HPDE6-E6E7 (cell line): Measurements from ENCODE around the gene NDUFB10.
"Not testable (repeated sequence)": the region's sequence is repeated elsewhere in the genome, so short reads cannot be mapped to it uniquely, and the experiment has no call there.

ENCODE experiments used
- DNase-seq: peaks from one replicate; pipeline ENCODE4 v3.0.0; 2011; ENCODE audit warnings: missing footprints; ENCODE audit errors: extremely low spot score

NDUFB10 gene

GRCh38 chr16:1946495-1947368 is 12.6 kb upstream of the NDUFB10 start:
- DNase-seq = no peak

GRCh38 chr16:1947369-1947670 is 12.0 kb upstream of the NDUFB10 start:
- DNase-seq = no peak

GRCh38 chr16:1949507-1949906 is 9.8 kb upstream of the NDUFB10 start:
- no peak for DNase-seq

GRCh38 chr16:1950047-1950446 is 9.3 kb upstream of the NDUFB10 start:
- DNase-seq = no peak

- DNase-seq = no peak
Observed at GRCh38 chr16:1950559-1950958, 8.8 kb upstream of the NDUFB10 start.

GRCh38 chr16:1953734-1954133 is 5.6 kb upstream of the NDUFB10 start:
- no peak for DNase-seq

- not testable (repeated sequence) for DNase-seq
Observed at GRCh38 chr16:1957434-1958142, 1.8 kb upstream of the NDUFB10 start.

- not testable (repeated sequence) for DNase-seq
Observed at GRCh38 chr16:1958143-1958491, 1.2 kb upstream of the NDUFB10 start.

GRCh38 chr16:1958715-1959268 is 546 bp upstream of the NDUFB10 start:
- DNase-seq = no peak

- no peak for DNase-seq
Observed at GRCh38 chr16:1960665-1961630, 1.6 kb downstream of the NDUFB10 start.

GRCh38 chr16:1961651-1962067 is 2.3 kb downstream of the NDUFB10 start:
- no peak for DNase-seq

- DNase-seq = not testable (repeated sequence)
Observed at GRCh38 chr16:1962161-1963153, 3.1 kb downstream of the NDUFB10 start.

- no peak for DNase-seq
Observed at GRCh38 chr16:1963806-1964505, 4.6 kb downstream of the NDUFB10 start.

- peak; percentile 98 for DNase-seq
Observed at GRCh38 chr16:1964506-1965395, 5.4 kb downstream of the NDUFB10 start, which contains the start of gene RPS2. TSS of gene RPS2 (minus strand) at chr16:1964826. CDS start at chr16:1964625, 201 bp downstream.

GRCh38 chr16:1965396-1966001 is 6.2 kb downstream of the NDUFB10 start:
- DNase-seq = no peak

- DNase-seq = no peak
Observed at GRCh38 chr16:1966460-1966859, 7.1 kb downstream of the NDUFB10 start, which contains the start of gene RNF151. TSS of gene RNF151 (plus strand) at chr16:1966856. CDS start at chr16:1966882, 26 bp downstream.

- no peak for DNase-seq
Observed at GRCh38 chr16:1968146-1968953, 9.0 kb downstream of the NDUFB10 start.
